HepG2 (cell line): ENCODE data around the gene ARHGAP25. TPM values are rescaled to one million over a fixed set of nuclear protein-coding genes. Genes with fewer than 3 reads are reported as not detected.

Source experiments
- ATAC-seq: fragments of 200-7000 bp; cut with Tn5 transposase; 3 replicates; pipeline ENCODE4 v1.9.1; 2020; ENCODE audit warnings: mild to moderate bottlenecking, moderate library complexity
- BruUV-seq: library from RNA; stranded (reverse); fragments of 400-500 nt; replicated peaks from 2 replicates; lab custom pipeline; 2021; lab: Mats Ljungman, UMichigan
- CTCF ChIA-PET: fragments of 300-600 bp; formaldehyde crosslinking; extraction: SDS; loops from one replicate; lab custom pipeline; 2021; ENCODE audit warnings: low total read pairs, inconsistent platforms, low intra/inter-chr PET ratio; lab: Yijun Ruan, JAX
- POLR2A ChIA-PET: fragments of 350-600 bp; sonication (Branson Sonifier 250); formaldehyde crosslinking; loops from one replicate; lab custom pipeline; 2020; ENCODE audit warnings: antibody characterized with exemption, inconsistent platforms; lab: Yijun Ruan, JAX
- DNase-seq: peaks from one replicate; pipeline ENCODE4 v3.0.0-alpha.2; 2015; ENCODE audit warnings: low spot score
- FAIRE-seq: peaks from 3 replicates; lab custom pipeline; 2011; peaks lifted over from hg19 to GRCh38; lab: Jason Lieb, UNC
- H2AFZ ChIP-seq: one replicate; pipeline ENCODE4 v1.6.1; 2011; ENCODE audit warnings: low read length, inconsistent platforms
- H3K27ac ChIP-seq: fragments of 300-600 bp; 3 replicates; pipeline ENCODE4 v1.8.0; 2011; ENCODE audit warnings: mixed run types, mild to moderate bottlenecking, mixed read lengths, low read length, inconsistent platforms; ENCODE audit not compliant: insufficient read depth; ENCODE audit errors: extremely low read length
- H3K27me3 ChIP-seq, 2 experiments: fragments of 200-600 bp in 1 of 2; 2 replicates in 1 of 2; 3 replicates in 1 of 2; pipeline versions ENCODE4 v1.6.0 to v1.8.0; 2011; ENCODE audit warnings: low read length in 2 of 2, mild to moderate bottlenecking in 2 of 2, moderate library complexity in 2 of 2, inconsistent platforms in 1 of 2; ENCODE audit not compliant: insufficient read depth in 2 of 2, control insufficient read depth in 1 of 2
- H3K36me3 ChIP-seq, 2 experiments: fragments of 200-600 bp in 1 of 2; replicated peaks in 1 of 2; 2 replicates in 1 of 2; 3 replicates in 1 of 2; pipeline versions ENCODE4 v1.5.1 to v1.8.0; 2011; ENCODE audit warnings: low read length in 2 of 2, inconsistent platforms in 1 of 2; ENCODE audit not compliant: insufficient read depth in 2 of 2, control insufficient read depth in 1 of 2
- H3K4me1 ChIP-seq: 2 replicates; pipeline ENCODE4 v1.5.1; 2012; ENCODE audit warnings: low read length, inconsistent platforms; ENCODE audit not compliant: insufficient read depth
- H3K4me2 ChIP-seq: 2 replicates; pipeline ENCODE4 v1.6.0; 2011; ENCODE audit warnings: low read depth, low read length, inconsistent platforms
- H3K4me3 ChIP-seq, 3 experiments: fragments of 200-600 bp in 1 of 3; sonication (generic), shearing (Covaris generic) in 1 of 3; replicated peaks in 1 of 3; 2 replicates each; pipeline ENCODE4 v1.5.1; 2011 to 2016; ENCODE audit warnings: low read length in 3 of 3, inconsistent platforms in 2 of 3, low read depth in 2 of 3, mild to moderate bottlenecking in 2 of 3, control low read depth in 1 of 3, mixed read lengths in 1 of 3; ENCODE audit not compliant: insufficient read depth in 1 of 3
- H3K79me2 ChIP-seq: one replicate; pipeline ENCODE4 v1.6.1; 2011; ENCODE audit warnings: low read length, inconsistent platforms; ENCODE audit not compliant: insufficient read depth
- H3K9ac ChIP-seq: 2 replicates; pipeline ENCODE4 v1.6.0; 2011; ENCODE audit warnings: mild to moderate bottlenecking, low read depth, low read length, inconsistent platforms; ENCODE audit not compliant: insufficient read depth
- H3K9me3 ChIP-seq: 2 replicates; pipeline ENCODE4 v1.5.1; 2012; ENCODE audit warnings: mild to moderate bottlenecking, low read length
- H4K20me1 ChIP-seq: 2 replicates; pipeline ENCODE4 v1.6.0; 2011; ENCODE audit warnings: inconsistent platforms, mild to moderate bottlenecking, low read length, moderate library complexity; ENCODE audit not compliant: insufficient read depth
- FOXA3 ChIP-seq: IDR thresholded peaks from 2 replicates; pipeline ENCODE4 v1.6.1; 2016; ENCODE audit warnings: missing genetic modification reagents, missing compliant biosample characterization
- PBX2 ChIP-seq: IDR thresholded peaks from 2 replicates; pipeline ENCODE4 v1.6.1; 2016; ENCODE audit warnings: control low read depth
- PTBP1 ChIP-seq: fragments of 200-400 bp; formaldehyde crosslinking; IDR thresholded peaks from 2 replicates; pipeline ENCODE4 v1.6.1; 2018; ENCODE audit warnings: low read length, low read depth; ENCODE audit not compliant: poor library complexity, severe bottlenecking
- RBM39 ChIP-seq: fragments of 200-400 bp; formaldehyde crosslinking; IDR thresholded peaks from one replicate; pipeline ENCODE4 v1.6.1; 2018; ENCODE audit warnings: antibody characterized with exemption, mild to moderate bottlenecking, low read depth, low read length; ENCODE audit not compliant: poor library complexity, severe bottlenecking
- ZNF431 ChIP-seq: sonication (generic); formaldehyde crosslinking; IDR thresholded peaks from 2 replicates; pipeline ENCODE4 v1.9.0; 2022; ENCODE audit warnings: missing genetic modification reagents, low read depth, mild to moderate bottlenecking, borderline replicate concordance
- ZNF557 ChIP-seq: sonication (generic); formaldehyde crosslinking; IDR thresholded peaks from 2 replicates; pipeline ENCODE4 v1.4.0; 2020; ENCODE audit warnings: missing genetic modification reagents
- ZNF589 ChIP-seq: sonication (generic); formaldehyde crosslinking; conservative IDR thresholded peaks from 2 replicates; pipeline ENCODE4 v1.8.0; 2022; ENCODE audit warnings: mild to moderate bottlenecking, moderate library complexity, missing genetic modification reagents
- ZNF773 ChIP-seq: sonication (generic); formaldehyde crosslinking; IDR thresholded peaks from 2 replicates; pipeline ENCODE4 v1.4.0; 2020; ENCODE audit warnings: missing genetic modification reagents, borderline replicate concordance
- ZNF841 ChIP-seq: sonication (generic); formaldehyde crosslinking; IDR thresholded peaks from 2 replicates; pipeline ENCODE4 v1.8.1; 2023; ENCODE audit warnings: missing genetic modification reagents, borderline replicate concordance
- WGBS: methylation state at CpG from one replicate; pipeline ENCODE4 v1.1.6; 2017; ENCODE audit warnings: low lambda C conversion rate; 5-methylcytosine and 5-hydroxymethylcytosine counted together
- in situ Hi-C: cut with HindIII; loops from 2 replicates; pipeline ENCODE4 v1.10.0; 2017; ENCODE audit warnings: low pct_unique_long_range_greater_than_20kb; ENCODE audit not compliant: extremely low pct_ligation_motif_present
- intact Hi-C: fragments of 100-400 bp; cut with micrococcal nuclease; formaldehyde crosslinking; loops from one replicate; pipeline ENCODE4 v1.10.0; 2022; ENCODE audit not compliant: unreplicated experiment
- polyA plus RNA-seq, 8 experiments: library from polyadenylated mRNA; depleted of rRNA in 3 of 8; stranded (reverse) in 7 of 8; unstranded in 1 of 8; fragments of >200 nt; fragmentation: Illumina TruSeq in 4 of 8; extraction: Trizol in 4 of 8; gene quantifications; 2 replicates each; pipeline versions ENCODE4 v1.2.1 to v1.2.3, GENCODE V29; 2011 to 2016; ENCODE audit warnings: low read depth in 4 of 8, missing spikeins in 1 of 8, mixed read lengths in 1 of 8; ENCODE audit not compliant: insufficient read depth in 1 of 8
- total RNA-seq, 5 experiments: library from RNA; depleted of rRNA; stranded (reverse); fragments of >200 nt; fragmentation: Illumina TruSeq; extraction: Trizol; gene quantifications; 2 replicates each; pipeline ENCODE4 v1.2.3, GENCODE V29; 2016; ENCODE audit warnings: low read depth in 1 of 5

ARHGAP25 gene
- total and polyA plus RNA-seq, 2 of the 13 experiments (the other 11 are each of a cell fraction or from before 2014, with no cell fraction given): not detected

- no peak overlapping the region for H3K9ac ChIP-seq
- no peak overlapping the region for H3K4me3 ChIP-seq
- ATAC-seq (no peak), FAIRE-seq (no peak), DNase-seq (no peak)
- H3K27me3 ChIP-seq: peaks cover 0 to 26% of the 10 kb centered on the region in 2 experiments; a peak in 2 of 5 replicates
- no peak overlapping the region for H3K27ac ChIP-seq
- ChIA-PET POLR2A (no interaction called here), CTCF (no interaction called here)
- no peaks in the 10 kb centered on the region for H3K79me2 ChIP-seq
- H2AFZ ChIP-seq: no peak overlapping the region
- intact Hi-C loops: no loop called here
- BruUV-seq: no TSS peak
- no peaks in the 10 kb centered on the region for H3K9me3 ChIP-seq
- H4K20me1 ChIP-seq: no peaks in the 10 kb centered on the region
- H3K4me2 ChIP-seq: no peak overlapping the region
- TF ChIP-seq FOXA3 (CRISPR knock-in tag) (no peak), PBX2 (CRISPR knock-in tag) (no peak), RBM39 (no peak), ZNF589 (CRISPR knock-in tag) (no peak), PTBP1 (no peak), ZNF431 (CRISPR knock-in tag) (no peak), ZNF773 (CRISPR knock-in tag) (no peak), ZNF841 (CRISPR knock-in tag) (no peak), ZNF557 (CRISPR knock-in tag) (no peak)
- H3K4me1 ChIP-seq: peaks cover 9% of the 10 kb centered on the region; the same call in 1 of the 2 replicates
- no peaks in the 10 kb centered on the region for H3K36me3 ChIP-seq
- in situ Hi-C loops: no loop called here
- WGBS: 17% methylated on average over 4 of the region's 4 CpGs
These were observed 93.1 kb downstream of the ARHGAP25 start for GRCh38 chr2:68827666-68828065.
